ENCODE data around the gene HOXB8.

Gene HOXB8

DNA sequence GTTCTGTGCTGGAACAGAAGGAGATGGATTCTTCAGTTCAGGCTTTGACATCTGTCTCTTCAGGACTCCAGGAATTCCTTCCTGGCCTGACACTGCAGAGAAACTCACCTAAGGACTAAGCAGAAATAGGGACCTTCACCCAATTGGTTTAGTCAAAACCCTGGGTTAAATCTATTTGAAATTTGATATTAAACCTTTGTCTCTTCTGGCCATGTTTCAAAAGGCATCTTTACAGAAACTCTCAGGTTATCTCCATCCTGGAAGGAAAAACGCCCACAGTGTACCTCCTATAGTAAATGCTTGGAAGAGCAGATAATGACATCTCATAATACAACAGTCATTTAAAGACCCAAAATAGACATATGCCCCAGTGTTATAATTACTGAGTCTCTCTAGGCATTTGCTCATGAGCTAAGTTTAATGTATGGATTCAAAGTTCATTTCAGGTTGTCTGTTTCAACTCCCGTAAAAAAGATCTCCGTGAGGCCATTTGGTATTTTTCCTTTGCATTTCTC lies 31.3 kb downstream of the HOXB8 start:
- DNase-seq (ENCODE audit: low spot score) = no peak

- DNase-seq (ENCODE audit: low spot score) = no peak
Measured at GRCh38 chr17:48582750-48583069, 32.4 kb downstream of the HOXB8 start.

DNA sequence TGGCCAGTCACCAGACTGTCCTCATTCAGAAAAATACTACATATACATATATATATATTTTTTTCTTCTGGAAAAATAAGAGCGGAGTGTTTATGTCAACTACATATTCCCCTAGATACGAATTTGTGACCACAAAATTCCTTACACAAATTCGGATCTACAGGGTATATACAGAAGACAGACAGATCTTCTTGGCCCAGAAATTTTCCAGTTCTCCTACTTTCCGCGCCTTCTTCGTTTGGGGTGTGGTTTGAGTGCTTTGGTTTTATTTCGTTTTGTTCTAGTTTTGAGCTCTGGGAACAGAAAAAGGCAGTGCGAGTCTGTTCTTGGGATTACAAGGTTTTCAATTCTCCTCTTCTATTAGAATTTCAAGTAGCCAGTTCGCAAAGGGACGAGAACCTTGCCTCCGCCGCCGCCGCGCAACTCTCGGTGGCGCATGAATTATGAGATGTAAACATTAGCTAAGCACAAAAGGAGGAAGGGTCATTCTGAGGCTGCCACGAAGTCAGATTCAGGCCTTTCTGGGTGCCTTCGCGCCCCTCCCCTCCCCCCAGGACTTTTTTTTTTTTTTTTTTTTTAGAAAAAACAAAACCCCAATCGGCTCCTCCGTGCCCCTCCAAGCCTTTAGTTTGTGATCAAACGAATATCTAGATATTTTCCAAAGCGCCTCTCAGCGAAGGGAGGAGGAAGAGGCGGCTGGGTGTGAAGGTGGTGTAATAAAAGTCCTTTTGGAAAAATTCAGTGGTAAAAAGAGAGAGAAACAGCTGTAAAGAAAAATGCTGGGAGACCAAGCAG lies 35.1 kb downstream of the HOXB8 start:
- no peak for DNase-seq (ENCODE audit: low spot score)

GRCh38 chr17:48579471-48579759 lies 35.7 kb downstream of the HOXB8 start:
- no peak for DNase-seq (ENCODE audit: low spot score)

- DNase-seq (ENCODE audit: low spot score) = no peak
Measured at GRCh38 chr17:48578616-48579470, 36.2 kb downstream of the HOXB8 start.

GRCh38 chr17:48577946-48578615 lies 37.0 kb downstream of the HOXB8 start, which contains the start of gene HOXB4:
TSS of gene HOXB4 (minus strand) at chr17:48578350. CDS start at chr17:48578319, 31 bp downstream.
- no peak for DNase-seq (ENCODE audit: low spot score)

- no peak for DNase-seq (ENCODE audit: low spot score)
Measured at GRCh38 chr17:48577330-48577945, 37.7 kb downstream of the HOXB8 start.

GRCh38 chr17:48576479-48577309 lies 38.4 kb downstream of the HOXB8 start:
- DNase-seq (ENCODE audit: low spot score) = no peak

DNA sequence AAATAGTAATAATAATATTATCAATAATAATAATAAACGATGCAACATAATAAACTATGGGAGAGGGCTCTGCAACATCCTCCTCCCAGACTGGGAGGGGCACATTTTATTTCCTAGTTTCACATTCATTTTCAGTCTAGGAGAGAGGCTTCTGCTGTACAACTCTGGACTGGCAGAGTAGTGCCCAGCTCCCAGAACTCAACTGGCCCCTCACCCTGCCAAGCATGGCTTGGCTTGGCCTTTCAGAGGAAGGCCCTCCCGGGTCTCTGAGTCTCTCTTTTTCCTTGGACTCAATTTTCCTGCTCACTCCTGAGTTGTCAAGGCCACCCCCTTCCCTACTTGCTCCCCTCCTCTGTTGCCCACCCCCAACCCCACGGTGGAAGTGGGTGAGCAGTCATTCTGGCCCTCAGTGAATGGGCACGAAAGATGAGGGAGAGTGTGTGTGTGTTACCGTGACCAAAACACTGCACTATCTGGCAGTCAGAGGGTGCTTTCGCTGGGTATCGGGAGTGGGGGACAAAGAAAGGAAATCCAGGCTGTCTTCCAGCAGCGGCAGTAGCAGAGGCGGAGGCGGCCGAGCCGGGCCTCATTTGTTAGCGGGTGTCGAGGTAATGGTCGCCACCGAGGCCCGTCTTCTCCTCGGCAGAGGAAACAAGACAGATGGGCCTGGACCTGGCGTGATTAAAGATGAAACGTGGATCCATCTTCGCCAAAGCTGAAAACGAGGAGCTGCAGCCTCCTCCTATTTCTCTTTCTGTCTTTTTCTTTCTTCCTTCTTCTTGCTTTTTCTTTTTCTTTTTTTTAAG lies 39.2 kb downstream of the HOXB8 start:
- no peak for DNase-seq (ENCODE audit: low spot score)

DNA sequence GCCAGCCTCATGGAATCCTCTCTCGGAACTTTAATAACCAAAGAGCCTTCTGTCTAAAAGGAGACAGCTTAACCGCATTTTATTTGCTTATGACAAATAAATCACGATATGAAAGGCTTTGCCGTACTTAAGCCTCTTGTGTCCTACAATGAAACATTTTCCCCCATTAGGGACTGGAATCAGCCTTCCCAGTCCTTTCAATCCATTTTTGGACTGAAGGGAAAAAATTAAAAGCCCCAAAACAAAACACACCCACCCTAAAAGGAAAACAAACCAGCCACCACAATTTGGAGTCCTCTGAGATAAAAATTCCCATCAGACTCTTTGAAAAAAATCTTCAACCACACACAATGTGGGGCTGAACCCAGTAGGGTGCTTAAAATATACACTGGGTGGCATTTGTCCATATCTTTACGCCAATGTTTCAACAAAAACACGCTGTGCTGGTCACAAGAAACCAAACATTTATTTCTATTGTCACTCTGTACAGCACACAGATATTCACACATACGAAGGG lies 40.0 kb downstream of the HOXB8 start:
- DNase-seq (ENCODE audit: low spot score) = no peak

- DNase-seq (ENCODE audit: low spot score) = no peak
Measured at GRCh38 chr17:48574505-48575065, 40.5 kb downstream of the HOXB8 start.

DNA sequence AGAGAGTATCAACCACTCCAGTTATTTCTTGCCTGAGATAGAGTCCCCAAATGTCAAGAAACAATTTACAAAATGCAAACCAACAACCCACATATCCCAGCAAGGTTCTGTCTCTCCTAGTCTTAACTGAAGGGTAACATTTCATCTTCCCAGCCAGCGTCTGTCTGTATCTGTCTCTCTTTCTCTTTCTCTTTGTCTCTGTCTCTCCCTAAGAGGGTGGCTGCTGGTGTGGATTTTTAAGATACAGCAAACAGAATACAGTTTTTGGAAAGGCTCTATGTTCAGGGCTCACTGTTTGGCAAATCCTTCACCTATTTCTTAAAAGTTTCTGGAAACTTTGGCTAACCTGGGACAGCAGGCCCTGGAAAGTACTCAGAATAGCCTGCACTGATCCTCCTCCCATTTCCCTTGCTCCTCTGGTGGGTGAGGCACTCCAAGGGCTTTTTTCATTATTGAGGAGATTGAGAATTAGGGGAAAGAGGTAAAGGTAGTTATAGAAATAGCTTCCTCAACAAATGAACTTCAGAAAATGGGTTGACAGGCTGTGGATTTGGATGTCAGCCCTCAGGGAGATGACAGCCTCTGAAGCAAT lies 43.2 kb downstream of the HOXB8 start:
- DNase-seq (ENCODE audit: low spot score) = no peak

GRCh38 chr17:48571024-48571818 lies 43.9 kb downstream of the HOXB8 start:
- DNase-seq (ENCODE audit: low spot score) = no peak

- DNase-seq (ENCODE audit: low spot score) = no peak
Measured at GRCh38 chr17:48570325-48571023, 44.6 kb downstream of the HOXB8 start.

DNA sequence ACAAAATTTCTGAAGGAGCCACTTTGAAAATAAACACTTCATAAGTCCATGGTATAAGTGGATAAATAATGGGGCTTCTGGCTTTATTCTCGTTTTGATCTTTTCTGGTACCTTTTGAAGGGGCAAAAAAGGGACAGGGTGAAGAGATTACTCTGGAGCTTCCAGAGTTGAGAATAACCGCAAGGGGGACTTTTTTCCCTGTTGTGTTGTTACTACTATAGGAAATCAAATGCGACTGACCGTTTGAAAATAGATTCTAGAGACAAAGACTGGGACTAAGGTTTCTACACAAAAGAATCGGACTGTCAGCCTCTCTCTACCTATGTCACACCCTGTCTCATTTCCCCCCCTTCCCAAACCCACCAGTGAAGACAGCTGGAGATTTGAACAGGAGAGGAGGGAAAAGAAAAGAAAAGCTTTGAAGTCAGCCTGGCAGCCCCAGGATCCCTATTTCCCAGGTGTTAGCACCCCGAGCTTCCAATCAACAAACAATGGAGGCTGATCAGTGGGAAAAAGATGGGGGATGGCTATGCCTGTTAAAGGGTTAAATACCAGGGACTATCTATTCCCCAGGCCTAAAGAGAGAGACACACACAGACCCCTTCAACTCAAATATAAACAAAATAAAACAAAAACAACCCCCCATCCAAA lies 45.3 kb downstream of the HOXB8 start:
- no peak for DNase-seq (ENCODE audit: low spot score)

DNA sequence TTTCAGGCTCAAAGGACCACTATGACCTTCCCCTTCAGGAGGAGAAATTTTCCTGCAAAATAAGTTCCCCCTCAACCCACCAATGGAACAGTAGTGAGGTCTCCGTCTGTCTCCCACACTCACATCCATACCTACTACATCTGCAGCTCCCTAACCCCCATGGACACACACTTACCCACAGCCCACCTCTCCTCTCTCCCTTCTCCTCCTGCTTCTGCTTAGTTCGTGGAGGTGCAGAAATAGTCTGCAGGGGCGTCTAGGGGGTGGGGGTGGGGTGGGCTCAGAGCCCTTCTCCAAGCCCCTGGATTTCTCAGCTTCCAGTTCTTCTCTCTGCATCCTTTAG lies 45.9 kb downstream of the HOXB8 start:
- no peak for DNase-seq (ENCODE audit: low spot score)

GRCh38 chr17:48568499-48569239 lies 46.4 kb downstream of the HOXB8 start:
- DNase-seq (ENCODE audit: low spot score) = no peak
